Activated CD4-positive, alpha-beta memory T cell treated with anti-CD3 and anti-CD28 coated beads for 36 hours (primary cell): ENCODE results near the gene TET2. TPM values are rescaled to one million over a fixed set of nuclear protein-coding genes. Genes with fewer than 3 reads are reported as not detected.

ENCODE experiments used
- CTCF ChIA-PET: fragments of 350-600 bp; sonication (Branson Sonifier 250); formaldehyde crosslinking; loops from one replicate; lab custom pipeline; 2021; ENCODE audit warnings: antibody characterized with exemption, inconsistent platforms; lab: Charles Lee
- POLR2A ChIA-PET: fragments of 350-600 bp; sonication (Branson Sonifier 250); formaldehyde crosslinking; loops from one replicate; lab custom pipeline; 2021; ENCODE audit warnings: antibody characterized with exemption; lab: Charles Lee
- DNase-seq: peaks from one replicate; pipeline ENCODE4 v3.0.0-alpha.2; 2020
- H3K27ac Mint-ChIP-seq: one replicate; pipeline ENCODE4 v1.8.0; 2021; ENCODE audit warnings: mixed read lengths
- H3K27me3 Mint-ChIP-seq: one replicate; pipeline ENCODE4 v1.8.0; 2021; ENCODE audit warnings: mixed read lengths
- H3K36me3 Mint-ChIP-seq: one replicate; pipeline ENCODE4 v1.8.0; 2021; ENCODE audit warnings: mixed read lengths
- H3K4me1 Mint-ChIP-seq: one replicate; pipeline ENCODE4 v1.8.0; 2021; ENCODE audit warnings: low read depth, mixed read lengths
- H3K4me3 Mint-ChIP-seq: one replicate; pipeline ENCODE4 v1.8.0; 2021; ENCODE audit warnings: mild to moderate bottlenecking, mixed read lengths
- H3K9me3 Mint-ChIP-seq: one replicate; pipeline ENCODE4 v1.8.0; 2021; ENCODE audit warnings: mixed read lengths
- intact Hi-C: fragments of 100-400 bp; cut with micrococcal nuclease; formaldehyde crosslinking; loops from one replicate; pipeline ENCODE4 v1.15.1; 2023
- total RNA-seq, 2 experiments: library from RNA; stranded (reverse); gene quantifications; one replicate each; pipeline ENCODE4 v1.2.3, GENCODE V29; 2021

TET2 gene
- total RNA-seq, 2 experiments from 2014 or later, result 30.2 to 30.6 TPM

DNA sequence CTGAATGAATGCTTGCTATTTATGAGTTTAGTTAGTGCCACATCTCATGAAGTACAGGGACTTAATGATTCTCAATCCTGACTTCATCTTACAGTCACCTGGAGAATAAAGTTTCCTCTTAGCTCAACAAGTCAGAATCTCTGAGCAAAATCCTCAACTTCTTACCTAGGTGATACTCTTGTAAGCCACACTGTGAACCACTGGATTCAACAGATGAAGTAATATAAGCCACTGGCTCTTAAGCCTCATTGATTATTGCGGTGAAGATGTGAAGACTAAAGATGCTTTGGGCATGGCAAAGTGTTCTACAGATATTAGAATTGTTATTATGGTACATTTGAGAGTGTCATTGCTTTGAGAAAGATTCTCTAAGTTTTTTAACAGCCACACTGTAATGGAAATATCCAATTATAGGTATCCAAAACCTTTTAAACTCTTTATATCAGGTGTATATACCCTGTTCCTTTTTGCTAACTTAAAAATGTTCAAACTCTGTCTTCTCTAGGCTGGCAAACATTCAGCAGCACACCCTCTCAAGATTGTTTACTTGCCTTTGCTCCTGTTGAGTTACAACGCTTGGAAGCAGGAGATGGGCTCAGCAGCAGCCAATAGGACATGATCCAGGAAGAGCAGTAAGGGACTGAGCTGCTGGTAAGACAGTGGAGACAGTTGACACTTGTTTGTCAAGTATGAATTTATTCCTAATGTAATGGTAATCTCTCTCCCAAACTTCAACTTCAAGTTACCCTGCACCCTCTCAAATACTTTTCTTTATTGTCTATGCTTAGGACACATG, 43.4 kb downstream of the TET2 start:
- ChIA-PET CTCF (interaction anchor here (1.7 kb wide), 1 partner anchor 284 kb away, joined by 5 read pairs; the partner anchor contains the start of gene PPA2), POLR2A (interaction anchor here (1.1 to 1.4 kb wide), 3 partner anchors 43 to 284 kb away, joined by 3 to 4 read pairs (median 3); partner anchors contain the start of gene PPA2)
- peaks cover 17% of the 10 kb centered on the region for H3K36me3 Mint-ChIP-seq
- H3K4me1 Mint-ChIP-seq, result peaks cover 80% of the 10 kb centered on the region
- peak overlapping the region; percentile 9 for H3K27ac Mint-ChIP-seq
- DNase-seq, result no peak
- H3K27me3 Mint-ChIP-seq, result no peaks in the 10 kb centered on the region
- intact Hi-C loops, result loop anchor here (2.0 to 5.0 kb wide), 3 partner anchors 53 to 283 kb away; no protein-coding TSS in a partner anchor
- no peak overlapping the region for H3K4me3 Mint-ChIP-seq
- H3K9me3 Mint-ChIP-seq, result no peaks in the 10 kb centered on the region

DNA sequence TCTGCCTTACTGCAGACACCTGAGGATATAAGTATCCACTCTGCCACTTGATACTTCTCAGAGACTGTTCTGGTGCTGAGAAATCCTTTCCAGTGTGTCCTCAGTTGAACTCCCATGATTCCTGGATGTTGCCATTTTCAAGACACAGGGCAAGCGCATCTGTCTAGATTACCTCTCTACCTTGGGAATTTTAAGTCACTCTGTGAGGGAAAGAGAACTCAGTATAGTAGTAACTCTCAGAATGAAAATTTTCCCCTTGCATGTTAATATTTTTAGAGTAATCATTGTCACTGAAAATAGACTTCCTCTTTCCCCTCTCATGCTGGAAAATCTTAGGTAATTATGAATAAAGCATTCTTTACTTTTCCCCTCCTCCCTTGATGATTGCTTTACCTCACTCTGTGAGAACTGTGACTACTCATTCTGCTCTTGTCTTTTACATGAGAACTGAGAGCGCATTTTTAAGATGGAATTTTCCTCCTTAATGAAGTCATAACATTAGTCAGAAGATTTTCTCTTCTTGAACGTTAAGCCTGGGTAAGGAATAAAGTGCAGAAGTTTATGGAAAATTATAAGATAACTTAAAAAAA, 45.0 kb downstream of the TET2 start:
- H3K4me1 Mint-ChIP-seq, result peaks cover 87% of the 10 kb centered on the region
- ChIA-PET POLR2A (interaction anchor here (0.6 to 1.1 kb wide), 2 partner anchors 54 to 55 kb away, joined by 3 read pairs; no protein-coding TSS in a partner anchor), CTCF (interaction anchor here (0.6 to 3.2 kb wide), 3 partner anchors 54 to 1034 kb away, joined by 3 to 9 read pairs (median 4); partner anchors contain the start of gene PPA2)
- no peaks in the 10 kb centered on the region for H3K9me3 Mint-ChIP-seq
- no peak overlapping the region for H3K4me3 Mint-ChIP-seq
- peak overlapping the region; percentile 83 for H3K27ac Mint-ChIP-seq
- peaks cover 32% of the 10 kb centered on the region for H3K36me3 Mint-ChIP-seq
- DNase-seq, result no peak
- H3K27me3 Mint-ChIP-seq, result no peaks in the 10 kb centered on the region
- intact Hi-C loops, result loop anchor here (1.0 to 5.0 kb wide), 7 partner anchors 13 to 281 kb away; no protein-coding TSS in a partner anchor

DNA sequence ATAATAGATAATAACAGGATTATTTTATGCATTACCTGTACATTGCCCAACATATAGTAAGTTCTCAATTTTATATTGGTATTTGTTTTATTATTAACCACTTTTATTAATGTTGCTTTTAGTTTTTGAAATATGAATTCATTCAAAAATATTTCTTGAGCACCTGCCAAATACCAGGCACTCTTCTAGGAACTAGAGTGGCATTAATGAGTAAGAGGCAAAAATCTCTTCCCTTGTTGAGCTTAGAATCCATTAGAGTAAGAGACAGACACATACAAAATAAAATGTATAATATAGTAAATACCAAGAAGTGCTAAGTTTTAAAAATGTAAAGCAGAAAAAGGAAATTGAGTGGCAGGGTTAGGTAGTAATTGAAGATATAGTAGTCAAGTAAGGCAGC, 45.8 kb downstream of the TET2 start:
- no peak overlapping the region for H3K27ac Mint-ChIP-seq
- CTCF ChIA-PET, result interaction anchor here (0.6 to 3.2 kb wide), 3 partner anchors 55 to 1035 kb away, joined by 3 to 9 read pairs (median 4); partner anchors contain the start of gene PPA2
- DNase-seq, result no peak
- POLR2A ChIA-PET, result interaction anchor here (0.6 kb wide), 1 partner anchor 55 kb away, joined by 3 read pairs; no protein-coding TSS in a partner anchor
- no peak overlapping the region for H3K4me3 Mint-ChIP-seq
- no peaks in the 10 kb centered on the region for H3K27me3 Mint-ChIP-seq
- H3K9me3 Mint-ChIP-seq, result no peaks in the 10 kb centered on the region
- intact Hi-C loops, result loop anchor here (1.0 to 5.0 kb wide), 3 partner anchors 14 to 260 kb away; no protein-coding TSS in a partner anchor
- peaks cover 33% of the 10 kb centered on the region for H3K36me3 Mint-ChIP-seq
- peaks cover 86% of the 10 kb centered on the region for H3K4me1 Mint-ChIP-seq

DNA sequence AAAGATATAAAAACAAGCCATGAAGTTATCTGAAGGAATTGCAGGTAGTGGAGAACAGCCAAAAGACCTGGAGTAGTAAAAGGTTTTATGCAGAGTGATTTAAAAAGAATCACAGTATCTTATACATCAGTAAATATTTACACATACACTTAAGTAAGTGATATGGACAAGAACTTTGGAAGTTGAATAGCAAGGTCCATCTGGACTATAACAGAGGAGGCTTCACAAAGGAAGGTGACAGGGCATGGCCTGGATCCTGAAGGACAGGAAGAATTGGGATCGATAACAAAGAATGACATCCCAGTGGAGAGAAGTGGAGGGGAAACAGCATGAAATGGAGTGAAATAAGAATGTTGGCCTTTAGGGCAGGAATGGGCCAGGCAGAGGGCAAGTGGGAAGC, 46.2 kb downstream of the TET2 start:
- CTCF ChIA-PET, result interaction anchor here (3.2 kb wide), 1 partner anchor 281 kb away, joined by 9 read pairs; the partner anchor contains the start of gene PPA2

DNA sequence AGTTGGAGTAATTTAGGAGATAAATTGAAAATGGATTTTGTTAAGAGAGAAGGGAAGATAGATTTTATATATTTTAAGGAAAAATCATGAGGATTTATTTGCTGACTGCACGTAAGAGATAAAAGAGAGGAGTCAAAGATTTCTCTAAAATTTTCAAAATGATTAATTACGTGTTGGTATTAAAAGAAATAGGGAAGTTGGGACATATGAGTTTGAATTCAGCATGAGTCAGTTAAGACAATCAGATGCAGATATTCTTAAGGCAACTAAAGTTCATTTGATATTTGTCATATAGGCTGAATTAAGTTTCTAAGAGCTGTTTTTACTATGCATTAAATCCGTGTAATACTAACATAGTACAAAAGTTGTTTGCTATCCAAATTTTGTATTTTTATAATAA, 46.9 kb downstream of the TET2 start:
- Mint-ChIP-seq H3K4me3 (no peak overlapping the region), H3K27me3 (no peaks in the 10 kb centered on the region), H3K27ac (no peak overlapping the region), H3K4me1 (peaks cover 76% of the 10 kb centered on the region), H3K36me3 (peaks cover 33% of the 10 kb centered on the region), H3K9me3 (no peaks in the 10 kb centered on the region)
- intact Hi-C loops, result loop anchor here (2.0 to 5.0 kb wide), 2 partner anchors 15 to 259 kb away; no protein-coding TSS in a partner anchor
- ChIA-PET POLR2A (interaction anchor here (2.1 kb wide), 1 partner anchor 280 kb away, joined by 7 read pairs; no protein-coding TSS in a partner anchor), CTCF (interaction anchor here (1.2 to 3.2 kb wide), 3 partner anchors 9 to 280 kb away, joined by 4 to 9 read pairs (median 7); partner anchors contain the start of gene PPA2)
- DNase-seq, result no peak

More for the DNA sequence above, 46.2 kb downstream of the TET2 start:
- POLR2A ChIA-PET, result no interaction called here
- Mint-ChIP-seq H3K4me1 (peaks cover 83% of the 10 kb centered on the region), H3K4me3 (no peak overlapping the region), H3K36me3 (peaks cover 33% of the 10 kb centered on the region), H3K27me3 (no peaks in the 10 kb centered on the region), H3K9me3 (no peaks in the 10 kb centered on the region), H3K27ac (no peak overlapping the region)
- intact Hi-C loops, result loop anchor here (1.0 to 5.0 kb wide), 3 partner anchors 14 to 259 kb away; no protein-coding TSS in a partner anchor
- no peak for DNase-seq

DNA sequence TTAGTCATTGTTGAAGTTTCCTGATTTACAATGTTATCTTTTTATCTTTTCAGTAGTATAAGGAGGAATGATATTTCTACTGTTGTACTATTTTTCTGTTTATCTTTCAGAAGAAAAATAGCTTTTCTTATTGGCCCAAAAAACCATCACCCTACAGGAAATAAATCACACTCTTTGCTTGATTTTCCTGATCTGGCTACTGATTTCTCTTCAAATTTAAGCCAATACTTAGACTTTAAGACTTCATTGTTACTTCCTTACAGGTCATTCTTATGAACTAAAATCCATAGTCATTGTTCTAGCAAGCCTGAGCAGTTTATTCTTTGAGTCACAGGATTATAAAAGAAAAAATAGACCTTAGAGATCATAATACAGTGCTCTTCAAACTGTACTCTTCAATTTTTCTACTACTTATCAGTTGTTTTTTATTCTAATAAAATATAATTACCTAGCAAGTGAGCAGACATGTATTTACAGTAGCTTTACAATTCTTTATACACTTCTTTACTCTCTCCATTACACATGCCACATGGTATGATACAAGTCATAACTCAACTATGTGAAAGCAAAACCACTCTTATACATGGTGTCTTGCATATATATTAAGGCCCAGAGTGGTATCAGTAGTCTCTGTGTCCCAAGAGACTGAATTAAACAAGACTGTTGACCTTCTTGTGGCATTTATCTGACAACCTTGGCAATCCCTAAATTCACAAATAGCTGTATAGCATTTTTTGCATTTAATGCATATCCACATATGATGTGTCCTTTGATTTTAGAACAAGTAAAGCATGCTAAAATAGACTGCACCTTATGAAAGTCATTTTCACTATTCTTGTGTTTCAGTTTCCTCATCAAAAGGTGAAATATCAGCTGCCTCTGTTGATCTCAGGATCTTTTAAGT, 47.9 kb downstream of the TET2 start:
- intact Hi-C loops, result loop anchor here (1.0 to 5.0 kb wide), 4 partner anchors 21 to 279 kb away; no protein-coding TSS in a partner anchor
- POLR2A ChIA-PET, result interaction anchor here (2.1 kb wide), 1 partner anchor 279 kb away, joined by 7 read pairs; no protein-coding TSS in a partner anchor
- Mint-ChIP-seq H3K4me3 (no peak overlapping the region), H3K27me3 (no peaks in the 10 kb centered on the region), H3K9me3 (no peaks in the 10 kb centered on the region), H3K27ac (peak overlapping the region; percentile 25), H3K4me1 (peaks cover 72% of the 10 kb centered on the region), H3K36me3 (peaks cover 38% of the 10 kb centered on the region)
- no peak for DNase-seq
- CTCF ChIA-PET, result interaction anchor here (1.0 to 3.2 kb wide), 4 partner anchors 10 to 279 kb away, joined by 3 to 9 read pairs (median 6); partner anchors contain the start of gene PPA2

DNA sequence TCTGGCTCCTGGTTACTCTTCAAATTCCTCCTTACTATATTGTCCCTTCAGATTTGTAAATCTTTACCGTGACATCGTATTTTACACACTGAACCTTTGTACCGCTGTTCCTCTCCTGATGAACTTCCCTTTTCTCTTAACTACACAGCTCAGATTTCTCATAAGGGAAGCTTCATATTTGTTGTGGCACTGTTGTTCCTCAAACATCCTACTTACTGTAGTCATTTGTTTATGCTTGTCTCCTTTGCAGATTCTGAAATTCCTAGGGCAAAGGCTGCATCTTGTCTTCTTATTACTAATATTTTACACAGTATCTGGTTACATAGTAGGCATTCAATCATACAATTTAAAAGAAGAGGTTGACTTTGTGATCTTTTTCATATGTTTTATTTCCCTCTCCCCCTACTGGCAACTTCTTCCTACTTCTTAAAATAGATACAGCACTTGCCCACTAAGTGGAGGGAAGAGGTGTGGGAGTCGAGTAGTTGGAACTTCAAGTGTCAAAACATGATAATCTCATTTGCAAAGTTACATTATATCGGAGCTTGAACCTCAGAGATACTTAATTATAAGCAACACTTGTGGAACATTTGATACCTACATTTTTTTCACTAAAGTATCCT, 50.0 kb downstream of the TET2 start:
- no peak for DNase-seq
- Mint-ChIP-seq H3K9me3 (no peaks in the 10 kb centered on the region), H3K4me1 (peaks cover 54% of the 10 kb centered on the region), H3K27ac (no peak overlapping the region), H3K36me3 (peaks cover 38% of the 10 kb centered on the region), H3K4me3 (no peak overlapping the region), H3K27me3 (no peaks in the 10 kb centered on the region)
- CTCF ChIA-PET, result interaction anchor here (1.4 kb wide), 1 partner anchor 14 kb away, joined by 3 read pairs; no protein-coding TSS in a partner anchor
- POLR2A ChIA-PET, result no interaction called here
- intact Hi-C loops, result no loop called here

DNA sequence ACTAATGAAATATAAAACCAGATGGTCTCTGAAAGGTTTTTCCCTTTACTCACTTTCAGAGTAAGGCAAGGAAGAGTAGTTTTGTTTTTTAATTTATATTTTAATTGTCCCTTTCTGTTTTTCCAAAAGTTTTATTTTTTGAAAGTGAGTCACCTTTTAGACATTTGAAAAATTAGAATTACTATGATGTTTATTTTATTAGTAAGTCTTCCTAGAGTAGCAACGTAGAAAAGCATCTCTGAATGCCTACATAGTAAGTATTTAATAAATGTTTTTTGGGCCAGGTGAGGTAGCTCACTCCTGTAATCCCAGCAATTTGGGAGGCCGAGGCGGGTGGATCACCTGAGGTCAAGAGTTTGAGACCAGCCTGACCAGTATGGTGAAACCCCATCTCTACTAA, 51.1 kb downstream of the TET2 start:
- ChIA-PET CTCF (interaction anchor here (1.0 kb wide), 1 partner anchor 16 kb away, joined by 3 read pairs; no protein-coding TSS in a partner anchor), POLR2A (no interaction called here)
- intact Hi-C loops, result no loop called here

DNA sequence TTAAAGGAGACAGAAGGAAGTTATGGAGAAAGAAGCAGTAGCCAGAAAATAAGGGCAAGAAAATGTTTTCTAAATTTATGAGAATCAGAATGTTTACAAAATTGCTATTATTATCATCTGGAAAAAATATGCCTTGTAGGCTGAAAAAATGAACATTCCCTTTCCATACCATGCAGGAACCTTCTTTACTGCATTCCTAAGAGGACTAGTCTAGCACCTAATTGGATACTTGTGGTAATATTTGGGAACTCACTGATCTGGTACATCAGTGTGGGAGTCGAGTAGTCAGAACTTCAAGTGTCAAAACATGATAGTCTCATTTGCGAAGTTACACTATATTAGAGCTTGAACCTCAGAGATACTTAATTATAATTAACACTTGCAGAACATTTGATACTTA, 51.9 kb downstream of the TET2 start:
- CTCF ChIA-PET, result interaction anchor here (1.0 kb wide), 1 partner anchor 15 kb away, joined by 3 read pairs; no protein-coding TSS in a partner anchor
- no peaks in the 10 kb centered on the region for H3K9me3 Mint-ChIP-seq
- peaks cover 38% of the 10 kb centered on the region for H3K4me1 Mint-ChIP-seq
- peaks cover 41% of the 10 kb centered on the region for H3K36me3 Mint-ChIP-seq
- H3K27me3 Mint-ChIP-seq, result no peaks in the 10 kb centered on the region
- POLR2A ChIA-PET, result no interaction called here
- no peak overlapping the region for H3K27ac Mint-ChIP-seq
- intact Hi-C loops, result no loop called here
- no peak for DNase-seq
- H3K4me3 Mint-ChIP-seq, result no peak overlapping the region

More for the DNA sequence above, 51.1 kb downstream of the TET2 start:
- H3K27ac Mint-ChIP-seq, result no peak overlapping the region
- no peaks in the 10 kb centered on the region for H3K9me3 Mint-ChIP-seq
- H3K4me1 Mint-ChIP-seq, result peaks cover 46% of the 10 kb centered on the region
- DNase-seq, result no peak
- peaks cover 41% of the 10 kb centered on the region for H3K36me3 Mint-ChIP-seq
- no peak overlapping the region for H3K4me3 Mint-ChIP-seq
- H3K27me3 Mint-ChIP-seq, result no peaks in the 10 kb centered on the region

DNA sequence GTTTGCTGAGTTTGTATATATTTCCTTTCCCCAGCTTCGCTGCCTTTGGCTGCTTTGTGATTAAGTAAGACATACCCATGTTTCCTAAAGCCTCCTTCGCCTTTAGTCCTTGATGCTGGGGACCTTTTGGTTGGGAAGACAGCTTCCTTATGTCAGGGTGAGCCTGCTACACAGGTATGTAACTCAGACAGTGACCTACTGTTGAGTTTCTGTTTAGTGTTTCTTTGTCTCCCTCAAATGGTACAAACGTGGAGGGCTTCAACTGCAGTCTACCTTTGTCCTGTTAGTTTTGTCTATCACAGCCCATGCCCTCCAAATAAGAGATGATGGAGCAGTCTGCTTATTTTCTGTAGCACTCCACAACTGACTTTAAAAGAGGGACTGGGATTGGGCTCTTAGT, 59.5 kb downstream of the TET2 start:
- H3K27me3 Mint-ChIP-seq, result no peaks in the 10 kb centered on the region

More for the DNA sequence above, 59.5 kb downstream of the TET2 start:
- Mint-ChIP-seq H3K9me3 (no peaks in the 10 kb centered on the region), H3K4me1 (peaks cover 11% of the 10 kb centered on the region), H3K4me3 (no peak overlapping the region), H3K27ac (no peak overlapping the region), H3K36me3 (peaks cover 32% of the 10 kb centered on the region)
- no peak for DNase-seq
- ChIA-PET CTCF (no interaction called here), POLR2A (no interaction called here)
- intact Hi-C loops, result no loop called here
